NCI-H345 treated with DMSO at 0.1 percent for 48 hours (cell line): ENCODE measurements around the gene OXLD1.
"Not testable (repeated sequence)": the region's sequence is repeated elsewhere in the genome, so short reads cannot be mapped to it uniquely, and the experiment has no call there.

Experiments used
- DNase-seq: peaks from one replicate; lab custom pipeline; 2025; ENCODE audit not compliant: unreplicated experiment; lab: John Stamatoyannopoulos, UW

Gene OXLD1

DNA sequence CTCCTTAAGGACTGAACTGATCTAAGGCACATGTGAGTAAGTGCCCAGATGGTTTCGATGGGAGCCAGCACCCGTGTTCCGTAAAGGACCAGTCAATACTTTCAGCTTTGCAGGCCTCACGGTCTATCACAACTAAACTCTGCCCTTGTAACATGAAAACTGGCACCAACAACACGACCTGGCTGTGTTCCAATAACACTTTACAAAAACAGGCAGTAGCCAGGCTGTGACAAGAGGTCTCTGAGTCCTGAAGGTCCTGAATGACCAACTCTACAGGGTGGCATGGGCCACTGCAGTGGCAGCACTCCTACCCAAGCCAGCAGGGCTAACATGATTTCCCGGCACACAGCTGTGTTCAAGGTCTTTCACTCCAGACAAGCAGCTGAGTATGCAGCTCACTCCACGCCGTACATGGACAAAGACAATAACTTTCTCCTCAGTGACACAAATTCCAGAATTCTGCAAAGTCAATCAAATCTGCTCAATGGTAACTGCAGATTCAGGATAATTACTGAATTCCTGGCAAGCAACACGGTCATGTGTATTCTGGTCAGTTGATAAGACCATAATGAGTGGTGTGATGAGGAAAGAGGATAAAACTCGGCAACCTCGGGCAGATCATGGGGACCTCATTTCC is 44.8 kb downstream of the OXLD1 start:
- no peak for DNase-seq

DNA sequence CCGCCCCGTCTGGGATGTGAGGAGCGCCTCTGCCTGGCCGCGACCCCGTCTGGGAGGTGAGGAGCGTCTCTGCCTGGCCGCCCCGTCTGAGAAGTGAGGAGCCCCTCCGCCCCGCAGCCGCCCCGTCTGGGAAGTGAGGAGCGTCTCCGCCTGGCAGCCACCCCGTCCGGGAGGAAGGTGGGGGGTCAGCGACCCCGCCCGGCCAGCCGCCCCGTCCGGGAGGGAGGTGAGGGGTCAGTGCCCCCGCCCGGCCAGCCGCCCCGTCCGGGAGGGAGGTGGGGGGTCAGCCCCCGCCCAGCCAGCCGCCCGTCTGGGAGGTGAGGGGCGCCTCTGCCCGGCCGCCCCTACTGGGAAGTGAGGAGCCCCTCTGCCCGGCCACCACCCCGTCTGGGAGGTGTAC is 48.1 kb downstream of the OXLD1 start:
- DNase-seq = not testable (repeated sequence)

DNA sequence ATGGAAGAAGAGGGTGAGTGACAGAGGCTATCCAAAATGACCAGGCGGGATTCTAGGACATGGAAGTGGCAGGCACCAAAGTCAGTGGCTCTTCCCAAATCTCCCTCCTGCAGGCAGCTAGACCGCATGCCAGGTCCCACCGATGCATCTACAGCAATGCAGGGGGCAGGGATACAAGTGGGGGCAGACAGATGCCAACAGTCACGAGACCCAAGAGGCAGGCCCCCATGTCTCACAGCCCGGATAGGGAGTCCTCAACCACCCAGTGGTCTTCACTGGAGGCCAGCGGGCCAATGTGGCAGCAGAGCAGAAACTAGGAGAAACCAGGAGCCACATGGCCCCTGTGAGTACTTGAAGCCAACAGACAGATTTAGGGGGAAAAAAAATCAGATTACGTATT is 49.5 kb downstream of the OXLD1 start:
- no peak for DNase-seq

DNA sequence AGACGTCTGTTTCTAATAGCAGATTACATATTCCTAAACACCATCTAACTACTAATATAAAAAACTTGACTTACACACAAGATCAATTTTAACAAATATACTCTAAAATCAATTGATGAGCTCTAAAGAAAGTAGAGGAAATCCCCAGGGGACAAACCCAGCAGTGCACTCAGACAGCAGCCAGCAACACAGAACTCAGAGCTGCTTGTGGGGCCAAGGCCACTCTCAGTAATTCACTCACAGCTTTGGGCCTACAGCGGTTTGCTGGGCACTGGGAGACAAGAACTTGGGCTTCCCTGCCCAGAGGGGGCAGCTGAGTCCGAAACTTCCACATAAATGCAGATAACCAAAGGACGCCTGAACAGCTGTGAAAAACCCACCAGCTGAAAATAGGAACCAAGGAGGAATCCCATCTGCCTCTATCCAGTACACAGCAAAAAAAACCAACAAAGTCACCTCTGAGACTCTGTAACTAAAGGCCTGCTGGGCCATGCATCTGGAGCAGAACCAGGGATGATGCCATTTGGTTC is 50.9 kb downstream of the OXLD1 start:
- no peak for DNase-seq
